OCI-LY7 (cell line): Measurements from ENCODE around the gene PPM1H. TPM values are rescaled to one million over a fixed set of nuclear protein-coding genes. Genes with fewer than 3 reads are reported as not detected.

ENCODE experiments used
- BruUV-seq: library from RNA; stranded (reverse); fragments of 400-500 nt; replicated peaks from 2 replicates; lab custom pipeline; 2021; lab: Mats Ljungman, UMichigan
- CTCF ChIA-PET: fragments of 300-600 bp; sonication (Branson Sonifier 250); formaldehyde crosslinking; loops from one replicate; lab custom pipeline; 2022; ENCODE audit warnings: antibody characterized with exemption; ENCODE audit not compliant: unreplicated experiment; lab: Charles Lee
- POLR2A ChIA-PET: fragments of 300-600 bp; sonication (Branson Sonifier 250); formaldehyde crosslinking; loops from one replicate; lab custom pipeline; 2022; ENCODE audit warnings: antibody characterized with exemption; lab: Charles Lee
- DNase-seq: peaks from one replicate; pipeline ENCODE4 v3.0.0-alpha.2; 2015; ENCODE audit warnings: low spot score
- H2AFZ ChIP-seq: fragments of 200-600 bp; sonication (generic), shearing (Covaris generic); 2 replicates; pipeline ENCODE4 v1.6.1; 2014; ENCODE audit warnings: mild to moderate bottlenecking, antibody characterized with exemption, low read length, moderate library complexity
- H3K27ac ChIP-seq: fragments of 200-600 bp; sonication (generic); 2 replicates; pipeline ENCODE4 v1.5.1; 2014; ENCODE audit warnings: mixed run types, low read depth, mild to moderate bottlenecking, moderate library complexity, low read length, inconsistent platforms; ENCODE audit not compliant: poor library complexity, severe bottlenecking
- H3K36me3 ChIP-seq: fragments of 200-600 bp; sonication (generic); 2 replicates; pipeline ENCODE4 v1.6.1; 2014; ENCODE audit warnings: mild to moderate bottlenecking, antibody characterized with exemption, low read length, moderate library complexity, mixed read lengths; ENCODE audit not compliant: insufficient read depth
- H3K4me1 ChIP-seq: fragments of 200-600 bp; sonication (generic); 2 replicates; pipeline ENCODE4 v1.5.1; 2014; ENCODE audit warnings: mild to moderate bottlenecking, low read length; ENCODE audit not compliant: insufficient read depth, poor library complexity, severe bottlenecking
- H3K4me2 ChIP-seq: fragments of 200-600 bp; sonication (generic); 2 replicates; pipeline ENCODE4 v1.6.1; 2014; ENCODE audit warnings: mild to moderate bottlenecking, low read length
- H3K4me3 ChIP-seq: fragments of 200-600 bp; sonication (generic); 2 replicates; pipeline ENCODE4 v1.5.1; 2014; ENCODE audit warnings: mild to moderate bottlenecking, low read depth, low read length; ENCODE audit not compliant: poor library complexity, severe bottlenecking
- H3K79me2 ChIP-seq: fragments of 200-600 bp; sonication (generic); 2 replicates; pipeline ENCODE4 v1.6.1; 2016; ENCODE audit warnings: low read depth, mild to moderate bottlenecking, low read length, moderate library complexity, mixed read lengths; ENCODE audit not compliant: insufficient read depth
- H3K9me2 ChIP-seq: fragments of 200-600 bp; sonication (generic); 2 replicates; pipeline ENCODE4 v1.6.1; 2016; ENCODE audit warnings: mild to moderate bottlenecking, low read length, mixed read lengths; ENCODE audit not compliant: insufficient read depth
- H3K9me3 ChIP-seq: fragments of 200-600 bp; sonication (generic); 2 replicates; pipeline ENCODE4 v1.6.1; 2014; ENCODE audit warnings: mild to moderate bottlenecking, mixed run types, low read length, mixed read lengths
- H4K20me1 ChIP-seq: fragments of 200-600 bp; sonication (generic); 2 replicates; pipeline ENCODE4 v1.6.1; 2014; ENCODE audit warnings: mild to moderate bottlenecking, antibody characterized with exemption, low read length, moderate library complexity, mixed read lengths; ENCODE audit not compliant: insufficient read depth
- CTCF ChIP-seq: fragments of 200-600 bp; sonication (generic); conservative IDR thresholded peaks from 2 replicates; pipeline ENCODE4 v1.5.1; 2014; ENCODE audit warnings: mild to moderate bottlenecking, antibody characterized with exemption, low read length, moderate library complexity, mixed read lengths
- EZH2phosphoT487 ChIP-seq: fragments of 200-600 bp; sonication (generic); IDR thresholded peaks from 2 replicates; pipeline ENCODE4 v1.6.1; 2018; ENCODE audit warnings: low read depth, borderline replicate concordance, mild to moderate bottlenecking, mixed run types, antibody characterized with exemption, low read length, moderate library complexity, mixed read lengths
- intact Hi-C: fragments of 100-400 bp; cut with micrococcal nuclease; formaldehyde crosslinking; loops from one replicate; pipeline ENCODE4 v1.10.0; 2022; ENCODE audit not compliant: unreplicated experiment
- total RNA-seq, 2 experiments: library from RNA; depleted of rRNA in 1 of 2; stranded (reverse); fragments of >200 nt in 1 of 2; shearing (Covaris generic) in 1 of 2; gene quantifications; 2 replicates each; pipeline ENCODE4 v1.2.3, GENCODE V29; 2014 to 2022

The PPM1H gene
- total RNA-seq, 2 experiments from 2014 or later: 2.0 to 3.4 TPM

DNA sequence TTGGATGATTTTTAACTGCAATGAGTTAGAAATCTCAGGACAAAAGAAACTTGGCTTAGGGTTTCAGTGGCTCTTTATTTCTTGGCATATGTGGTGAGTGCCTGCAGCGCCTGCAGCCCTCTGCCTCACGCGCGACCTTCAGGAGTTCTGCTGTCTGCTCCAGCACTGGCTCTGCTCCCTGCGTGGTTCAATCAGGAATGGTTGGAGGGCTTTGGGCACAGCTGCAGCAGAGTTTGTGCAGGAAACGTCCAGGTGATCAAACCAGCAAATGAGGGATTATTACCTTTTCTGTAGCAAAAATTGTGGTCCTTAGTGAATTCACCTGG, 19.8 kb downstream of the PPM1H start:
- Histone ChIP-seq H3K27ac (no peak overlapping the region), H3K4me3 (no peak overlapping the region), H3K4me1 (no peaks in the 10 kb centered on the region), H3K9me2 (no peaks in the 10 kb centered on the region), H3K79me2 (no peaks in the 10 kb centered on the region), H4K20me1 (no peaks in the 10 kb centered on the region), H3K4me2 (no peak overlapping the region), H3K36me3 (no peaks in the 10 kb centered on the region), H3K9me3 (no peaks in the 10 kb centered on the region), H2AFZ (no peak overlapping the region)
- BruUV-seq: no TSS peak
- DNase-seq: no peak
- ChIA-PET POLR2A (interaction anchor here (0.6 kb wide), 1 partner anchor 862 kb away, joined by 3 read pairs; no protein-coding TSS in a partner anchor), CTCF (no interaction called here)
- intact Hi-C loops: no loop called here
- TF ChIP-seq EZH2phosphoT487: no peak
- no peak for TF ChIP-seq CTCF

- H3K9me2 ChIP-seq: no peaks in the 10 kb centered on the region
- no peak overlapping the region for H3K27ac ChIP-seq
- intact Hi-C loops: no loop called here
- ChIA-PET POLR2A (no interaction called here), CTCF (no interaction called here)
- H3K9me3 ChIP-seq: no peaks in the 10 kb centered on the region
- H3K4me2 ChIP-seq: no peak overlapping the region
- H4K20me1 ChIP-seq: no peaks in the 10 kb centered on the region
- no peaks in the 10 kb centered on the region for H3K79me2 ChIP-seq
- no peaks in the 10 kb centered on the region for H3K4me1 ChIP-seq
- no TSS peak for BruUV-seq
- no peak for TF ChIP-seq EZH2phosphoT487
- TF ChIP-seq CTCF: no peak
- no peak overlapping the region for H3K4me3 ChIP-seq
- no peak for DNase-seq
- no peaks in the 10 kb centered on the region for H3K36me3 ChIP-seq
- no peak overlapping the region for H2AFZ ChIP-seq
These were observed 20.3 kb downstream of the PPM1H start for GRCh38 chr12:62914443-62915203.

DNA sequence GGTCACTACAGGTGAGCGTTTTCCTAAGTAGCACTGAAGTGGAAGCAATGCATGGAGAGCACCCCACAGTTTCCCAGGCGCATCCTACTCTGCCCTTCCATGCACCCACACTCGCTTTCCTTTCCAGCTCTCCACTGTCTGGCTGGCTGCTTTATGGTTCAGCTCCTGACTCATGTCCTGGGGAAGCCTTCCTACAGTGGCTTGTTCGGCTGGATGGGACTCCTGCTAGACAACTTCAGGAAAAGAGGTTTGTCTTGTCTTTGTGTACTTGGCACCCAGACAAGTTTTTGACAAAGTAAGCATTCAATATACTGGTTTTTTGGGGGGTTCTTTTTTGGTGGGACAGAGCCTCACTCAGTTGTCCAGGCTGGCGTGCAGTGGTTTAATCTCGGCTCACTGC, 21.6 kb downstream of the PPM1H start:
- CTCF ChIA-PET: no interaction called here
- no peak overlapping the region for H3K4me3 ChIP-seq
- H3K4me1 ChIP-seq: no peaks in the 10 kb centered on the region
- H3K9me3 ChIP-seq: no peaks in the 10 kb centered on the region
- no TSS peak for BruUV-seq
- no peak overlapping the region for H3K4me2 ChIP-seq
- TF ChIP-seq EZH2phosphoT487 (no peak), CTCF (no peak)
- POLR2A ChIA-PET: interaction anchor here (1.2 kb wide), 1 partner anchor 10 kb away, joined by 4 read pairs; no protein-coding TSS in a partner anchor
- no peaks in the 10 kb centered on the region for H4K20me1 ChIP-seq
- no peaks in the 10 kb centered on the region for H3K79me2 ChIP-seq
- intact Hi-C loops: no loop called here
- no peak overlapping the region for H2AFZ ChIP-seq
- no peak overlapping the region for H3K27ac ChIP-seq
- no peaks in the 10 kb centered on the region for H3K9me2 ChIP-seq
- DNase-seq: no peak
- no peaks in the 10 kb centered on the region for H3K36me3 ChIP-seq
